GM21786 (cell line): ENCODE results near the gene IMPA2.

Experiments used
- ATAC-seq: cut with Tn5 transposase; IDR thresholded peaks from one replicate; pipeline ENCODE4 v1.9.1; 2021; ENCODE audit not compliant: unreplicated experiment

IMPA2 gene

DNA sequence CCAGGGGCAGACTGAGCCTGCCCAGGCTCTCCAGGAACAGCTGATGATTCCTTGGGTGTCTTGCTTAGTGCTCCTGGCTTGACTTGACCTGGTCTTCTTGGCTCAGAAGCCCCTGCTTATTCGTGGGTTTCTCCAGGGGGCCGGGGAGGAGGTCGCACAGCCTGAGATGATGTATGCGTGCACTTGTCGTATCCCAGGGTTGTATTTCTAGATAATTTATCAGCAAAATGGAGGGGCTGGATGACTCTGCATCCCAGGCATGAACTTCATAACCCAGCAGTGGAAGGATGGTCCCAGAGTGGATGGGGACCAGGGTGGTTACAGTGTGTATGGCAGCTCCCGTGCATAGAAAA lies 25.2 kb downstream of the IMPA2 start:
- ATAC-seq, result no peak

DNA sequence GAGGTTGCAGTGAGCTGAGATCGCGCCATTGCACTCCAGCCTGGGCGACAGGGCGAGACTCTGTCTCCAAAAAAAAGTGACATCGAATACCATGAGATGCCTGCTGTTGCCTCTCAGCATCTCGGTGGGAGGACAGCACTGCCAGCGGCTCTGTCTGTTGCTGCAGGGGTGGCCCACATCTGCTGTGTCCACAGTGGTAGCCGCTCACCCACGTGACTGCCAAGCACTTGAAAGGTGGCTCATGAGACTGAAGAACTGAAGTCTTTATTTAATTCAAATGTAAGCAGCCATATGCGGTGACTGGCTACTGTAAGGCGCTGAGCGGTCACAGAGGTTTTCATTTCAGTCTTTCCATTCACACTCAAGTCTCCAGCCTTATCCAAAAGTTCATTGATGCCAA lies 25.8 kb downstream of the IMPA2 start:
- ATAC-seq, result no peak

DNA sequence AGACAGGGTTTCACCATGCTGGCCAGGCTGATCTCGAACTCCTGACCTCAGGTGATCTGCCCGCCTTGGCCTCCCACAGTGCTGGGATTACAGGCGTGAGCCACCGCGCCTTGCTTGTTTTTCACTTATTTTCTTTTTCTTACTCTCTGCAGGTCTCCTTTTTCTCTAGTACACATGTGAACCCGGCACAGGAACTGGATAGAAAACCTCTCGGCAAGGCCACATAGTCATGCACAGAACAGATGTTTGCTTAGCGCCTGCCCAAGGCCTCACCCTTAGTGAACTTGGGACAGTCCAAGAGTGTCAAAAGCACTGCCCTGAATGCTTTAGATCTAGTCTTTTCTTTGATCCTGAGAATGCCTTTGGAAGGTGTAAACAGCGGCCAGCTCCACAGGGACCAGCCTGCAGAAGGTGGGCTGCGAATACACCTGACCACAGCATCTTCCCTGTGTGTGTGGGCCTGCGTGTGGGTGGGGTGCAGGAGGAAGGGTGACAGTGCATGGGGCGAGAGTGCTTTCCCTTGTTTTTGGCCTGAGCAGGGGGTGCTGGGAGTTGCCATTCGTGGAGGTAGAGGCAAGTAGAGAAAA lies 27.0 kb downstream of the IMPA2 start:
- no peak for ATAC-seq

DNA sequence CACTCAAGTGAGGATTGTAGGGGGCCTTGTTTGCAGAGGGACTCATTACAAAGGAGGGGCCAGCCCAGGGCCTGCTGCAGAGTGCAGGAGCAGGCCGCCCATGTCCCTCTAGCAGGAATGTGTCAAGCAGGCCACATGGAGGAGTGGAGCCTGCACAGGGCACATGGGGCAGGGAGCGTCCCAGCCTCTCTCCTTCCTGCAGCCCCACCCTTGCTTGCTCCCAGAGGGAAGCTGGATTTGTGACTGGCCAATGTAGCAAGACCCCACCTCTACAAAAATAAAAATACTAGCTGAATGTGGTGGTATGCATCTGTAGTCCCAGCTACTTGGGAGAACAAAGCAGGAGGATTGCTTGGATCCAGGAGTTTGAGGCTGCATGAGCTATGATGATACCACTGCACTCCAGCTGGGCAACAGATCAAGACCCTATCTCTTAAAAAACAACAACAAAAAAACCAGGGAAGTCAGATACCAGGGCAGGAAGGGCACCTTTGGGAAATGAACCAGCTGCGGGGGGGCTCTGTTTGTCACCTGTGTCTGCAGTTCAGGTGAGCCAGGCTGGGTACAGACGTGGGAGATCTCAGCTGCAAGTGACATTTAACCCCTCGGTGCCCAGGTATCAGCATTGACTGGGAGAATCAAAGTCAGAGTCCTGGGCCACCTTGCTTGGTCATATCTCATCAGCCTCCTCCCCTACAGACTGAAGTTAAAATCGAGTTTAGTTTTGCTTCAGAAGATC lies 27.7 kb downstream of the IMPA2 start:
- ATAC-seq, result no peak

DNA sequence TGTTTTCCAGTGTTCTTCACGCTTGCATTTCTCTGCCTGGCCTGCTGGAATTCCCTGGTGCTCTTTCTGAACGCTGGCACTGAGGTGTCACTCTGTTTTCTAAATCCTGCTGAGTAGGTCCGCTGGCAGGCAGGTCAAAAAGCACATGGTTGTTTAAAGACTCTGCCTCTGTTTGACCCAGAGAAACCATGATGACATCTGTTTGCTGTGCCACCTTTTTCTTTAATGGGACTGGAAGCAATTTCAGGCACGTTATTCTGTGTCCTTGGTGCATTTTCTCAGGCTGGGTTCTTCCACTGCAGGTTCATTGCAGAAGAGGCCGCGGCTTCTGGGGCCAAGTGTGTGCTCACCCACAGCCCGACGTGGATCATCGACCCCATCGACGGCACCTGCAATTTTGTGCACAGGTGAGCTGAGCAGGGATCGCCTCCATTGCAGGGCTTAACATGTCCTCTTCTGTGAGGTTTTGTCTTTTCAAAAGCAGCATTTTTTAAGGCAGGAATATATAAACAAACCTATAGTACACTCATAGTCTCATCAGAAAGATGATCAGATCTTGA lies 28.4 kb downstream of the IMPA2 start:
- ATAC-seq, result no peak

DNA sequence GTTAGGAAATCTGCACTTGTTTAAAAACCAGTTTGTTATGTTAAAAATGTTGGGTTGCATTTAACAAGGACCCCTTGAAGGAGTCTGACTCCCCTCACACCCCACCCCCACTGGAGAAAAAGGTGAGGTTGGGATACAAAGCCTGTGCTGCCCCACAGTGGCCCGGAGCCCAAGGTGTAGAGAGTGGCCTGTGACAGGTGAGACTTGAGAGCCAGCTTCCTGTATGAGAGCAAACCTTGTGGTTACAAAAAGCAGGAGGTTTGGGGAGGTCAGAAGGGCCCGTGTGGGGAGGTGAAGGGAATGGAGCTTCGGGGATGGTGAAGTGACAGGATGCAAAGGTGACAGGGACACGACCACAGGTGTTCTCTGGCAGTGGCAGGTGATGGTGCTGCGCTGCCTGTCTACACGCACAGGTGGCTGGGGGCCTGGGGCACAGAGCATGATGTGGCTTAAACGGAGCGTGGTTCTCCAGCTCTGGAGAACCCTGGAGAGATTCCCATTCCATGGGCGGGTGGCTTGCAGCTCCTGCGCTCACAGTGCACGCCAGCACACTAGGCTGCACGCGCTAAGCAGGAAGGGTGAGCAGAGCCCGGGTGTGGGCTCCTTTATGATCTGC lies 29.0 kb downstream of the IMPA2 start:
- ATAC-seq, result no peak

DNA sequence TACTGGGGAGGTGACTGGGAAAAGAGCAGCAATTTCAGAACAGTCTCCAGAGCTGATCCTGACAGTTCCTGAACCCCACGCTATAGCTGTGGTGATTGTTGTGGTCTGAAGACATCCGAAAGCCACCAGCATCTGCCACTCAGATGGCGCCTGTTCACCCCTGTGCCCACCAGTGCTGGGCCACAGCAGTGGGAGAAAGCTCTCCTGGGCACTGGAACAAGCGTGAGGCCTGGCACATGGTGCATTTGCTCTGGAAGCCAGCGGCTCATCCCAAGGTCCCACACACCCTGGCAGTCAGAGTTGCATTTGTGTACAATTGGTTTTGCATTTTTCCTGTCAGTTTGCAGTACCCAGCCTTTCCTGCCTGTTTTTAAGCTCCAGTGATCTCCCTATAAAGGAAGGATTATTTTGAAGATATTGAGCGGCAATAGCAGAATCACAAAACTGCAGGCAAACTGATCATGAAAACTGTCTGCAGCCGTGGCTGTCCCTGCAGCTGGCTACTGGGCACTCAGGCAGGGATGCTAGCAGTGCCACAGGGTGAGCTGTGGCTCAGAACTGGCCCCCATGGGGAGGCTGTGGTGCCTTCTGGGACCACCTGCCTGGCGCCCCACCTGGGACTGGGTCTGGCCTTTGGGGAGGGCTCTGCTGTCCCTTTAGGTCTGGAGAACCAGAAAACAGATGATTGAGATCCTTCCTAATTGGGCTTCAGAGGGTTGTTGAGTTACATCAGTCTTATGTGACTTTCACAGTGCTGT lies 30.1 kb downstream of the IMPA2 start:
- no peak for ATAC-seq

DNA sequence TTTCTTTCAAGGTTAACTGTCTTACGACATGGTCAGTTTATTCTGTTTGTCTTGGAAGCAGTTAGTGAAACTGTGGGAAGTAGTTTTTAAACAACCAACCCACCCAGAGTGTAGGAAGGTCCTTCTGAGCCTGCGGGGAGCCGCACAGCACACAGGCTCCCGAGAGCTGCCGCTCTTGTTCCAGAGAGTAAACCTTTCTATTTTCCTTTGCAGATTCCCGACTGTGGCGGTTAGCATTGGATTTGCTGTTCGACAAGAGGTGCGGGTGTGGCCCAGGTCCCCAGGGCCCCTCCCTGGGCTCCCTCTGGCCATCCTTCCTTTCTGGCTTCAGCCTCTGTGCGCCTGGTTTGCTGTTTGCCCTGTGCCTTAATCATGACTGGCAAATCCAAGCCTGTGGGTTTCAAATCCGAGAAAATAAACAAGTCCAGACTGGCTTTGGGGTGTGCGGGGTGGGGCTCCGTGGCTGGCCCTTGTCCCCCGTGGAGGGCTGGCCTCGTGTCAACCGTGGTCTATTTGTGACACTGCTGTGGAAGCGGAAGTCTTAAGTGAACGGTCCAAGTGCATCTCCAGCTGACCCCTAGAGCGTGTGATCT lies 30.7 kb downstream of the IMPA2 start:
- no peak for ATAC-seq

DNA sequence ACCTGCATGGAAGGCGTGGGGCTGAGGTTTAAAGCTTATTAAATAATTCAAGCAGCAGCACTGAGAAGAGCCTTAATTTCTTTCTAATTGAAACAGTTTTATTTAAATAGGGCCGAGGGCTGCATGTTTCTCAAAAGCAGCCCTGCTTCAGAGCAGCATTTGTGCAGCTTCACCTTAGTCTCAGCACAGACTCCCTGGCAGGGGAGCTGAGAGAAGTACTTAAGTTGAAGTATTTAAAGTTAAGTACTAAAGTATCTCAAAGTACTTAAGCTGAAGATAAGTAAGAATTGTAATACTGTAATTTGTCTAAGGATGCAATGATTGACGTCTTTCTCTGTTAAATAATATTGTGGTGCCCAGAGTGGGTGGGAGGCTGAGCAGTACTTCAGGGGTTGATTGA lies 31.4 kb downstream of the IMPA2 start:
- no peak for ATAC-seq

DNA sequence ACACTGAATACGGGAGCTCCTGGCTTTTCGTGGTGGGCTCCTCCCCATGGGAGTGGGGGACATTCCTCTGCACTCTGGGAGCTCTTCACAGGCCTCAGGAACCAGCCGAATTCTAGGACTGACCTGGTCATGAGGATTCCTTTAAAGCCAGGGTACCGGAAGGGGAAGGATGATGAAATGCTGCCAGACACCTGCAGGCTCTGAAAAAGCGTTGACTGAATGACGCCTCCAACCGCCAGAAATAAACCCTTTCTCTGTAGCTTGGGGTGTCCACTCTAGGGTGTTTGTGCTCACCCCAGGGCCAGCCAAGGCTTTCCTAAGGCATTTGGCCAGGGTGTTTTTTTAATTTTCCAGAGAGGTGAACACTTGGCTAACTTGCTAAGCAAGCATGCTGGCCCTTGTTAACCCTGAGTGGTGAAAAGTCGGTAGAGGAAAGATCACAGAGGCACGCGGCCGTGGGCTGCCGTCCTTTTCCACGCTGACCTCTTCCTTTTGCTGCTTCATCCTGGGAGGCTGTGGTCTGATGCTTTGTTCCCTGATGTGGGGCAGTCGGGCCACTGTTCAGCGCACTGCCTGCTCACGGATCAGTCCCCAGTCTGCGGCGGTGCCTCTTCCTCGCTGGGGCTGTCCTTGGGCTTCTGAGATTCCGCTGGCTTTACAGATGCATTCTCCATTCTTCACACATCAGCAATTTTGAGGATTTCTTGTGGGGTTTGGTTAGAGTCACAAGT lies 32.0 kb downstream of the IMPA2 start:
- ATAC-seq, result no peak

DNA sequence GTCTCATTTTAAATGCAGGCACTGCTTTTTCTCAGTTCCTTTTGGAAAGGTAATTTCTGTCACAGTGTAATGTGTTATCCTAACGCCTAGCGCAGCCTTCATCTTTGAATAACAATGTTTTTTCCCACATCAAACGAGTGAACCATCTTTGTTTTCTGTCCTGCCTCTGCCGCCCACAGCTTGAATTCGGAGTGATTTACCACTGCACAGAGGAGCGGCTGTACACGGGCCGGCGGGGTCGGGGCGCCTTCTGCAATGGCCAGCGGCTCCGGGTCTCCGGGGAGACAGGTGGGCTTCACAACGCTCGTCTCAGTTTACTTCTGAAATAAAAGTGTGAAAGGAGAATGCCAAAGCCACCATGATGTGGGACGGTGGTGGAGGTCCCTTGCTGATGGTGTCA lies 32.8 kb downstream of the IMPA2 start:
- ATAC-seq, result no peak

DNA sequence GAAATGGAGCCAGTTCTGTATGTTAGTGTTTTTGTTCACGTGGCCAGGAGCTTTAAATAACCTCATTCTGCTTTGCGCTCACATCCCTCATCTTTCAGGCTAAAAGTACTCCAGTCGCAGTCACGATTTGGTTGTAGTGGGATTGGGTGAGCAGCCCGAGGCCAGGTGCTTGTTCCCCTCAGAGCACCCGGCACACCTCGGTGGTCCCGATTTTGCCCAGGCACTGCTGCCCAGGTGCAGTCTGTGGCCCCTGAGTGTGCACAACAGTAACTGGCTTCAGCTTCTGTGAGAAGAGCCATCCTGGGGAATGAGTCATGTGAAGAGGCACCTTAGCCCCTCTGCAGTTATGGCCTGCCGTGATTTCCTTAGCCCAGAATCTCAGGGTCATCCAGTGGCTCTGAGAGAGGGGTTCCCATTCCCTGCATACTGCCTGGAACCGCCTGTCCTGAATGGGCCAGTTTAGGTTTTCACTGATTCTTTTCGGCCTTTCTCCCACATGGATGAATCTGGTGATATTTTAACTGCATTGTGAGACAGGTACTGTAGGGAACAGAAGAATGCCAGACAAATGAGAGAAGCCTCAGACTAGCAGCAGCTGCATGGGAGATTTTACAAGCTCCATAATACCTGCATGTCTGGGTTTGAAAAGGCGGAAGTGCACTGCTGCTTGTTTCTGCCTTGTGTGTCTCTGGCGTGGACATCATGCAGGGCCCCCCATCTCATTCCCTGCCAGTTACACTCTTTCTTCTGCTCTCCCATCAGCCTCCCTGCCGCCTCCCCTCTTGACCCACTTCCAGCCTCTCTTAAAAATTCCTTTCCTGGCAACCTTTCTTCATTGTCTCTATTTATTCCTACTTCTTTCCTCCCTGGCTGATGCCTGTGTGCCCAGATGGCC lies 33.5 kb downstream of the IMPA2 start:
- no peak for ATAC-seq

DNA sequence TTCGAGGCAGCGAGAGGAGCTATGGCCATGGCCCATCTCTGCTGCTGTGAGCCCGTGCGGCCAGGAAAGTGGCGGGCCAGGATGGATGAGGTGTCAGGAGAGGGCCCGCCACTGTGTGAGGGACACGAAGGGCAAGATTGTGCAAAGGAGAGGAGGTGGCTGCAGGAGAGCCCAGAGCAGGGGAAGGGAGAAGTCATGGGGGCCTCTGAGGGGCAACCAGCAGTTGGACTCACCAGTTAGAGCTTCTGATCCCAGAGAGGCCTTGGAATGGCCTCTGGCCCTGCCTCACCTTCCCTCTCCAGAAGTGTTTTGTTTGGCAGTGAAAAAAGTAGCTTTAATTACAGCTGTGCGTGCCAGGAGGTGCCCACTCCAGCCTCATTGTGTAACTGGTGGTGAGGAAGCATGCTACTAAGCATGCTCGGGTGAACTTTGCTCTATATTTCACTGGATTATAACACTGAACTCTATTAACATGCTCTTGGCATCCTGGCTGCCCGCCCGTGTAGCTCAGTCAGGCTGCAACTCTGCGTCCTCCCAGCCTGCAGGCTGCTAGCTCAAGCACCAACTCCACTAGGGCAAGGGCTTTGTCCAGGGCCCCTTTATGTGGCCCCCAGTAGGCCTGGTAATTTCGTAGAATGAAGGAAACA lies 34.2 kb downstream of the IMPA2 start:
- ATAC-seq, result no peak

DNA sequence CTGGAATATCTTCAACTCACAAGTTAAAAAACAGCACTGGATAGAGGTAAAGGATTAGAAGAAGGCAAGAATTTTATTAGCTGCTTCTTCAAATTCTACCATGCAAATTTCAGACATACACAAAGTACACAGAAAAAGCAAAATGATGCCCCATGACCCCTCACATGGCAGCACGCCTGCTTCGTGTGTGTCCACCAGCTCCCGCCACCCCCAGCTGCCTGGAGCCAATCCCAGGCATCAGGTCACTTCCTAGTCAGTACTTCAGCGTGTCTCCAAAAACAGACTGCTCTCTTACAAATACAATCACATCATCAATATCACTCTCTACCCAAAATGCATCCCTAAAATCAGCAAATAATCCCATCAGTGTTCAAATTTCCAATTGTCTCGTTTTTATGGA lies 35.8 kb downstream of the IMPA2 start:
- ATAC-seq, result no peak

DNA sequence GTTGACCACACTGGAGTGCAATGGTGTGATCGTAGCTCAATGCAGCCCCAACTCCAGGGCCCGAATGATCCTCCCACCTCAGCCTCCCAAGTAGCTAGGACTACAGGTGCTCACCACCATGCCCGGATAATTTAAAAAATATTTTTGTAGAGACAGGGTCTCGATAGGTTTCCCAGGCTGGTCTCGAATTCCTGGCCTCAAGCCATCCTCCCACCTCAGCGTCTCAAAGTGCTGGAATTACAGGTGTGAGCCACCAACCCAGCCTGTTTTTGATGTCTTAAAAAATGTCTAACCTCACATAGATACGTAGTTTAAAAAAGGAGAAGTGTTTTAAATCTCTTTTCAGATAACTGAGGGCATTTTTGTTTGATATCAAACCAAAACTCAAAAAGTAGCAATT lies 37.6 kb downstream of the IMPA2 start:
- ATAC-seq, result no peak

DNA sequence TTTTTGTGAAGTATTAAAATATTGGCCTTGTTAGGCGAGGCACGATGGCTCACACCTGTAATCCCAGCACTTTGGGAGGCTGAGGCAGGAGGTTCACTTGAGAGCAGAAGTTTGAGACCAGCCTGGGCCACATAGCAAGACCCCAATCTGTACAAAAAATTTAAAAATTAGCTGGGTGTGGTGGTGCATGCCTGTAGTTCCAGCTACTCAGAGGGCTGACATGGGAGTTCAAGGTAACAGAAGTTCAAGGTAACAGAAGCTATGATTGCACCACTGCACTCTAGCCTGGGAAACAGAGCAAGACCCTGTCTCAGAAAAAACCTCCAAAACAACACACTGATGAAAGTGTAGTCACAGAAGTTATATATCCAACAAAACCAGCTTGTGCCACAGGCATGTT lies 39.8 kb downstream of the IMPA2 start:
- no peak for ATAC-seq

DNA sequence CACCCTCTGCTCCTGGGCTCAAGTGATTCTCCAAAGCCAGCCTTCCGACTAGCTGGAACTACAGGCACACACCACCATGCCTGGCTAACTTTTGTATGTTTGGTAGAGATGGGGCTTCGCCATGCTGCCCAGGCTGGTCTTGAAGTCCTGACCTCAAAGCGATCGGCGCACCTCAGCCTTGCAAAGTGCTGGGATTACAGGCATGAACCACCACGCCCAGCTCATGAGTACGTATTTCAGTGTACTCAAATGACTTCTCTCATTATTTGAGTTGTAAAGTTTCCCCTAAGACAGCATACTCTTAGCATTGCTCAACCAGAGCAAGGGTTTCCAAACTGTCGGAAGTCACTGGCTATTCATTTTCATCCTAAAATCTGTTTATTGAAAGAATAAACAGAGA lies 40.3 kb downstream of the IMPA2 start:
- no peak for ATAC-seq

DNA sequence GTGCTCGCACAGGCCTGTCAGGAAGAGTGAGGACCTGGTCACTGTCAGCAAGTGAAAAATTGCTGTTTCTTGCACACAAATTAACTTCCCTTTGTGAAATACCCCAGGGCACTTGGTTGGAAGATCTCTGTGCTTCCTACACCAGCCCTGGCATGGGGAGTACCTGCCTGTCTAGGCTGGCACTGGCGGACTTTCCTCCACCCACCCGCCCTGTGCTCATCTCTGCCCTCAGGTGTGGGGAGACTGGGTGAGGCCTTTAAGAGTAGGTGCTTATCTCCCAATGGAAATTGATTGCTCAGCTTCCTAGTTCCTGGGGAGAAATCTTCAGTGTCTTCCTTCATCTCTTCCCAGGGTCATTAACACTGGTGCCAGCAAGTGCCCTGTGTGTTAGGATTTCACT lies 42.1 kb downstream of the IMPA2 start:
- no peak for ATAC-seq

DNA sequence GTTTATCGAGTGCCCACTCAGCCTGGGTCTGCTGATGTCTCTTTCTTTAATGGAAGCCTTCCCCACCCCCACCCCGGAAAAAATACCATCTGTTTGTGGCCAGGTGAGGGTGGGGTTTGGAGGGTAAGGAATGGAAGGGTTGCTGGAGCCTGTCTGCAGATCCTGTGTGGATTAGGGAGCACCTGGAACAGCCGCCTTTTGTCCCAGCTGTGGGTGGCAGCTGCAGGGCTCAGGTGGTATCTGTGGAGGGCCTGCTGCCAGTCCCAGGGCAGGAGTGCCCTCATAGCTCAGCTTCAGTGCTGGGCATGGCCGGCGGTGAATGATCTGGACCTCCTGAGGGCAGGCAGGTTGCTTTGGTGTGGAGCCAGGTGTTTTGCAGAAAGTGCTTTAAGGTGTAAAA lies 45.3 kb downstream of the IMPA2 start:
- ATAC-seq, result no peak
